Measurements from ENCODE around the gene FKBP1A.
A peak's percentile ranks its signal among the peaks of the same experiment; 100 is the strongest.

The FKBP1A gene

DNA sequence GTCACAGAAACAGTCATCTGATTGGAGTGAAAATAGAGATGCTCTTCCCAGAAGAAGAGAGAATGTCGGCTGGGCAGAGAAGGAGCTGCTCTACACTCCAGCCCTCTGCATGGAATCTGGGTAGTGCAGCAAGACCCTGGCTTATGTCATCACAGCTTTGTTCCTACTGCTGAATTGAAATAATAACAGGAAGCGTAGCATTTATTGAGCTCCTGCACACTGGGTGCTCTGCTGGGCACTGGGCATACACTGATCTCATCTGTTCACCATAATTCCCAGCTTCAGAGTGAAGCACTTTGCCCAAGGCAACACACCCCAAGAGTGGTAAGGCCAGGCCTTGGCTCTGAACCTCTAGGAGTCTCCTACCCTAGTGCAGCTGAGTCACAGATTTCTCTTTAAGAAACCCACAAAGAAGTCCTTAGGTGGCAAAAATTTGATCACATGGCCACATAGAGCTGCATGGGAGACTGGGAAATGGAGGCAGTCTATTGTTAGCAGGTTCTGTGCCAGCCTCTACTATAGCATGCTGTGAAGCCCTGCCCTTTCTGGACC lies 60.0 kb downstream of the FKBP1A start:
- no peak for DNase-seq (ENCODE audit: low read depth, low spot score)

- no peak for DNase-seq (ENCODE audit: low read depth, low spot score)
Measured at GRCh38 chr20:1331801-1332453, 60.9 kb downstream of the FKBP1A start.

DNA sequence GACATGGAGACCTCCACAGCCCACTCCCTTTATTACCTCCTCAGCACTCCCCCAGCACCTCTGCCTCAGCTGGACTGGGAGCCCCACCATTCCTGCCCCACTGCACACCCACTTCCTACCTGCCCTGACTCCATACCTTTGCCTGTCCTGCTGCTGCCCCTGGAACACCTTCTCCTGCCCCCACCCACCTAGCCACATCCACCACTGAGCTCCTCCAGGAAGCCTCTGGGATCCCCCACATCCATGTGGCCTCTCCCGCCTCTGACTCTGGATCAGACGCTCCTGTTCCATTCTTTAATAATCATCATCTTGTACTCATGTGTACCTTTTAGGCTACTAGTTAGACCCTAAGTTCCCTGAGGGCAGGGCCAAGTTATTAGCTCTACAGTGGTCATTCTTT lies 61.8 kb downstream of the FKBP1A start:
- no peak for DNase-seq (ENCODE audit: low read depth, low spot score)

DNA sequence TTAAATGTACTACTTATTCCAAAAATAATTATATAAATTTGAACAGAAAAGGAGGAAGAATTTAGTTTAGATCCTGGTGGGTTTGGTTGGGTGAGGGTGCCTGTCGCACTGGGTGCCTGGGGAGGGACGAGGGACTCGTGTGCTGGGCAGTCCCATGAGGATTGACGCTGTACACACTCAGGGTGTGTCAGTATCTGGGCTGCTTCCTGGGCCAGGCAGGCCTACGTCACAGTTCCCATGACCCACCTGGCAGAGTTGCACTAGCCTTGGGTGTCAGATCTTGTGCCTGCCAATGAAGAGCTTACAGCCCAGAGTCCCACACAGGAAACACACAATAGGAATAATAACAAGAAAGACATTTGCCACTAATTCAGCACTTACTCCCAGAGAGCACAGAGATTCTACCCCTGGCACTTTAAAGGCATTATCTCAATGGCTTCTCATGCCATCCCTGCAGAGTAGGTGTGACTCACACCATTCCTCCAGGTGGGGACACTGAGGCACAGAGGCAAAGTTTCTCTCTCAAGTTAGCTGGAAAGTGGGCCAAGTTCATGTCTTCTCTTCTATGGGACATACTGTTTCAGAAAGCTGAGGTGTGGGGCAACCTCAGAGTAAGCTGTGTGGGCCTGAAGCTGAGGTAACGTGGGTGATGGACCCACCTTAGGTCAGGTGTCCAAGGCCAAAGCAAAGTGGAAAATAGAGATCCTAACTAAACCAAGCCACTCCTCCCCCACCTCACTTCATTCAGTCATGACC lies 62.6 kb downstream of the FKBP1A start:
- no peak for DNase-seq (ENCODE audit: low read depth, low spot score)

- no peak for DNase-seq (ENCODE audit: low read depth, low spot score)
Measured at GRCh38 chr20:1328680-1329330, 64.0 kb downstream of the FKBP1A start, which contains the start of gene SDCBP2. SDCBP2 (minus strand) TSS chr20:1329139; CDS start chr20:1320416, 8,723 bp downstream.

DNA sequence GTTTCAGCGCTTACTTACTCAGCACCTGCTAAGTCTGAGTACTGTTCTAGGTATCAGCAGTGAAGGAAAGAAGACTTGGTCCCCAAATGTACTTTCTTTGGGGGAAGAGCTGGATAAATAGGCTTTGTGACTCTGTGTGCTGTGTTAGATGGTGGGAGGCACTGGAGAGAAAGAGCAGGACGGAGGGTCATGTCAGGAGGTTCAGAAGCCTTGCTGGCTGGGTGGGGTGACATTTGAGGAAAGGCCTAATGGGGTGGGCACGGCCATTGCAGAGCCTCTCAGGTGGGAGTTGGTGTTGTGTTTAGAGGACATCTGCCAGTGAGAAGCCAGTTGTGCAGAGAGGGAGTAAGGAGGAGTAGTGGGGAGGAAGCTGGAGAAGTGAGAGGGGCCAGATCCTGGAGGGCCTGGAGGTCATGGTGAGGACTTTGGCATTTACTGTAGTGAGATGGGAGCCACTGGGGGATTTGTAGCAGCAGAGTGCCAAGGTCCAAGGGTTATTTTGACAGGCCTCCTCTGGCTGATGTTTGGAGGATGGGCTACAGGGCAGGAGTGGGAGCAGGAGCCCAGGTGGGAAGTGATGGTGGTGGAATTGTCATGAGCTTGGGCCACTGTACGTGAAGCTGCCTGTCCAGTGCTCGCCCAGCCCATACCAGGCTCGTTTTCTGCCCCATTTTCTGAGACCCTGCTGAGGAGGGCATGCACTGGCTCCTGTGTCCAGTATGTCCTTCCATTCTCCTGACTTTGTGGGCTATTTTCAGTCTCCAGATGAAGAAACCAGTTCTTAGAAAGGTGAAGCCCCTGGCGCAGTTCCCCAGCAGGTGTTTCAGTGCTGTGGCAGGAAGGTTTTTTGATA lies 64.8 kb downstream of the FKBP1A start:
- no peak for DNase-seq (ENCODE audit: low read depth, low spot score)

- no peak for DNase-seq (ENCODE audit: low read depth, low spot score)
Measured at GRCh38 chr20:1327241-1327653, 65.6 kb downstream of the FKBP1A start.

GRCh38 chr20:1326031-1326930 lies 66.6 kb downstream of the FKBP1A start:
- DNase-seq (ENCODE audit: low read depth, low spot score) = no peak

- DNase-seq (ENCODE audit: low read depth, low spot score) = peak; percentile 90
Measured at GRCh38 chr20:1325173-1326030, 67.5 kb downstream of the FKBP1A start.

DNA sequence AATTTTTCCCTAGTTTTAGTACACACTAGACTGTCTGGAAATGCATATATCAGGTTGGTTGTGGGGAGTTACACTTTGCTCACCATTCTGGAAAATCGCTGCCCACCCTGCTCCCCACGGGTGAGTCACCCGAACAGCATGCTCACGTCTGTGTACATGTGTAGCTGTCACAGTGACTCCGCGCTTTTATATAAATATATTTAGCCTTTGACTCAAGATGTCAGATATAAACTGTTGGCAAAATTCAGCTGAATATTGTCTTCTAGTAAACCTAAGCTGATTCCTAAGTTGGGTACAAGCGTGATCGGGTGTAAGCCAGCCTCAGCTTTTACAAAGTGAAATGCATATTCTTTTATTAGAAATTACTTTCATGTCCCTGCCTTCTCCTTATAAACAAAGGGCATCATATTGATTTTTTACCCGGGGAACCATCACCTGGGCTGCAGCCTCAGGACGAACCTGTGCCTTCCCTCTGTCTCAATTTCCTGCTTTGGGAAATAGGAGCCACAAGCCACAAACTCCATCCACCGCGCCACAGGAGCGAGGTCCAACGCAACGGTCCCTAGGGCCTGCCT lies 68.2 kb downstream of the FKBP1A start:
- no peak for DNase-seq (ENCODE audit: low read depth, low spot score)

GRCh38 chr20:1323830-1324597 lies 68.8 kb downstream of the FKBP1A start:
- no peak for DNase-seq (ENCODE audit: low read depth, low spot score)

GRCh38 chr20:1323256-1323655 lies 69.6 kb downstream of the FKBP1A start:
- no peak for DNase-seq (ENCODE audit: low read depth, low spot score)

DNA sequence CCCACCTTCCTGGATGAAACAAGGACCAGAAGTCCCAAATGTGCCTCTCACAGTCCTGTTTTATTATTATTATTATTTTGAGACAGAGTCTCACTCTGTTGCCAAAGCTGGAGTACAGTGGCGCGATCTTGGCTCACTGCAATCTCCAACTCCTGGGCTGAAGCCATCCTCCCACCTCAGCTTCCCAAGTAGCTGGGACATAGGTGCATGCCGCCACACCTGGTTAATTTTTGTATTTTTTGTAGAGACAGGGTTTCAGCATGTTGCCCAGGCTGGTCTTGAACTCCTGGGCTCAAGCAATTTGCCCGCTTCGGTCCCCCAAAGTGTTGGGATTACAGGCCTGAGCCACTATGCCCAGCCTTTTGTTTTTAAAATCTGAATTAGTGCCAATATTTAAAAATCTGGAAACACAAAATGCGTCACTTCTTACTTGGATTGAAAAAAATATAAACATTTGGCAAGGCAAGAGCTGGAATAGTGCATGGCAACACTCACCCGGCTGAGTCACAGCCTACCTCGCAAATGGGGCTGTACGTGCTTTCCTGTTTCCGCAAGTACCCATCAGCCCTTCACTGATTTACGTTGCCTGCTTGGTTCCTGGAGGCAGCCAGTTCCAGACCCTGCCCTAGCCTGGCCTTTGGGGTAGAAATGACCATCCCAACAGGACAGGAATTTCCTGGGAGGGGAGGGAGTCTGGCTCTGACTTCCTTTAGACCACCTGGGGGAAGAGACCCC lies 70.2 kb downstream of the FKBP1A start:
- DNase-seq (ENCODE audit: low read depth, low spot score) = no peak

DNA sequence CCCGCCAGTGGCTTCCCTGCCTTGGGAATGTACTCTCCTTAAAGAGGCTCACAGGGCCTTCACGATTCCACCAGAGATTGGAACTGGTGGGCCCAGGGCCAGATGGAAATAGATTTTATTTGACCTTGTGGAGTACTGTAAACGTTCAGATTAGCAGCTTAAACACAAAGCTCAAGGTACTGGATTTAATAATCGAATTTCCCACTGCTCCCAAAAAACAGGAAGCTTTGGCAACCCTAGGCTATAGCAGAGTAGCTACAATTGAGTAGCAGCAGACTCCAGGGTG lies 71.3 kb downstream of the FKBP1A start:
- DNase-seq (ENCODE audit: low read depth, low spot score) = no peak

GRCh38 chr20:1320902-1321653 lies 71.8 kb downstream of the FKBP1A start:
- DNase-seq (ENCODE audit: low read depth, low spot score) = no peak

GRCh38 chr20:1320016-1320415 lies 72.8 kb downstream of the FKBP1A start:
- DNase-seq (ENCODE audit: low read depth, low spot score) = no peak

DNA sequence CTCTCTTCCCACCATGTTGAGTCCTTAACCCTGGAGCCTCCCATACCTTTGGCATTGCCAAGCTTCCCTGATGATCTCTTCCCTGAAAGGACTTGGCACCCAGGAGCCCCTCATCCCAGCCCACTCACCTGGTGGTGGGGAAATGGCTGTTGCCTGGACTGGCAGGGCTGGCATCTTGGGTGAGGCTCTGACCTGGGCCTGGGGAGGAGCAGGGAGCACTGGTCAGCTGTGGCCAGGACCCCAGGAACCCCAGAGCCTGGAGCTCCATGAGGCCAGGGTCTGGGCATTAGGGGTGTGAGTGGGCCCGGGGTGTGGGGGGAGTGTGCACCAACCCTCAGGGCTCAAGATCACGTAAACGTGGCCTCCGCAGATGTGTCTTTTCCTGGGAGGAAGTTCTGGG lies 73.4 kb downstream of the FKBP1A start:
- DNase-seq (ENCODE audit: low read depth, low spot score) = no peak
